Measurements from ENCODE around the gene AADACL2.

DNA sequence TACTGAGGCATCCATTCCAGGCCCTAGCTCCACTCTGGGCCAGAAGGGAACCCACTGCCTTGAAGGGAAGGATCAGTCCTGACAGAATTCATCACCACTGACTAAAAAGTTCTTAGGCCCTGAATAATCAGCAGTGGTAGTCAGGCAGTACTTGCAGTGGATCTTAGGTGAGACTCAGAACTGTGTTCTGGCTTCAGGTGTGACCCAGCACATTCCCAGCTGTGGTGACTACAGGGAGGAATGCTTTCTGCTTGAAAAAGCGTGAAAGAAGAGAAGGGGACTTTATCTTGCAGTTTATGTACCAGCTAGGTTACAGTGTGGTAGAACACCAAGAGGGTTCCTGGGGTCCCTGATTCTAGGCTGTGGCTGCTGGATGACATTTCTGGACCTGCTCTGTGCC lies 24.9 kb upstream of the AADACL2 start:
- TF ChIP-seq, protein P1, sequence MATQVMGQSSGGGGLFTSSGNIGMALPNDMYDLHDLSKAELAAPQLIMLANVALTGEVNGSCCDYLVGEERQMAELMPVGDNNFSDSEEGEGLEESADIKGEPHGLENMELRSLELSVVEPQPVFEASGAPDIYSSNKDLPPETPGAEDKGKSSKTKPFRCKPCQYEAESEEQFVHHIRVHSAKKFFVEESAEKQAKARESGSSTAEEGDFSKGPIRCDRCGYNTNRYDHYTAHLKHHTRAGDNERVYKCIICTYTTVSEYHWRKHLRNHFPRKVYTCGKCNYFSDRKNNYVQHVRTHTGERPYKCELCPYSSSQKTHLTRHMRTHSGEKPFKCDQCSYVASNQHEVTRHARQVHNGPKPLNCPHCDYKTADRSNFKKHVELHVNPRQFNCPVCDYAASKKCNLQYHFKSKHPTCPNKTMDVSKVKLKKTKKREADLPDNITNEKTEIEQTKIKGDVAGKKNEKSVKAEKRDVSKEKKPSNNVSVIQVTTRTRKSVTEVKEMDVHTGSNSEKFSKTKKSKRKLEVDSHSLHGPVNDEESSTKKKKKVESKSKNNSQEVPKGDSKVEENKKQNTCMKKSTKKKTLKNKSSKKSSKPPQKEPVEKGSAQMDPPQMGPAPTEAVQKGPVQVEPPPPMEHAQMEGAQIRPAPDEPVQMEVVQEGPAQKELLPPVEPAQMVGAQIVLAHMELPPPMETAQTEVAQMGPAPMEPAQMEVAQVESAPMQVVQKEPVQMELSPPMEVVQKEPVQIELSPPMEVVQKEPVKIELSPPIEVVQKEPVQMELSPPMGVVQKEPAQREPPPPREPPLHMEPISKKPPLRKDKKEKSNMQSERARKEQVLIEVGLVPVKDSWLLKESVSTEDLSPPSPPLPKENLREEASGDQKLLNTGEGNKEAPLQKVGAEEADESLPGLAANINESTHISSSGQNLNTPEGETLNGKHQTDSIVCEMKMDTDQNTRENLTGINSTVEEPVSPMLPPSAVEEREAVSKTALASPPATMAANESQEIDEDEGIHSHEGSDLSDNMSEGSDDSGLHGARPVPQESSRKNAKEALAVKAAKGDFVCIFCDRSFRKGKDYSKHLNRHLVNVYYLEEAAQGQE (IDR thresholded peaks at IDR 0.05; ENCODE audit: low read depth), result no peak
- TF ChIP-seq, protein P2, sequence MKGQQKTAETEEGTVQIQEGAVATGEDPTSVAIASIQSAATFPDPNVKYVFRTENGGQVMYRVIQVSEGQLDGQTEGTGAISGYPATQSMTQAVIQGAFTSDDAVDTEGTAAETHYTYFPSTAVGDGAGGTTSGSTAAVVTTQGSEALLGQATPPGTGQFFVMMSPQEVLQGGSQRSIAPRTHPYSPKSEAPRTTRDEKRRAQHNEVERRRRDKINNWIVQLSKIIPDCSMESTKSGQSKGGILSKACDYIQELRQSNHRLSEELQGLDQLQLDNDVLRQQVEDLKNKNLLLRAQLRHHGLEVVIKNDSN (IDR thresholded peaks at IDR 0.05), result no peak
- no peak for TF ChIP-seq TCF12 (IDR thresholded peaks at IDR 0.05; ENCODE audit: low read depth)
- TF ChIP-seq CEBPB (IDR thresholded peaks at IDR 0.05), result no peak
- TF ChIP-seq EP300 (IDR thresholded peaks at IDR 0.05; ENCODE audit: borderline replicate concordance), result no peak
- TF ChIP-seq, protein P3, sequence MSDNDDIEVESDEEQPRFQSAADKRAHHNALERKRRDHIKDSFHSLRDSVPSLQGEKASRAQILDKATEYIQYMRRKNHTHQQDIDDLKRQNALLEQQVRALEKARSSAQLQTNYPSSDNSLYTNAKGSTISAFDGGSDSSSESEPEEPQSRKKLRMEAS (IDR thresholded peaks at IDR 0.05), result no peak
- TF ChIP-seq TAF1 (IDR thresholded peaks at IDR 0.05; ENCODE audit: low read depth), result no peak
- no peak for TF ChIP-seq YY1 (IDR thresholded peaks at IDR 0.05; ENCODE audit: low read depth)
- TF ChIP-seq TEAD4 (IDR thresholded peaks at IDR 0.05), result no peak

Data from Ishikawa (cell line).